NB4 (cell line): ENCODE results near the gene MACROD2.

Experiments
- CTCF ChIP-seq: IDR thresholded peaks from one replicate; pipeline ENCODE4 v1.5.1; 2012; ENCODE audit warnings: low read depth, low read length
- POLR2A ChIP-seq: IDR thresholded peaks from 2 replicates; pipeline ENCODE4 v1.6.1; 2011; ENCODE audit warnings: mild to moderate bottlenecking; ENCODE audit not compliant: insufficient read length; ENCODE audit errors: extremely low read depth

GRCh38 chr20:16051968-16052367 is 2056.7 kb downstream of the MACROD2 start:
- no peak for TF ChIP-seq CTCF
- no peak for TF ChIP-seq POLR2A
